Mesenchymal stem cell (in vitro differentiated cells and primary cell): ENCODE results near the gene VTI1B.

Experiments used
- DNase-seq: peaks from one replicate; pipeline ENCODE4 v3.0.0-alpha.2; 2013
- H2AFZ ChIP-seq: one replicate; pipeline ENCODE4 v1.6.1; 2013; ENCODE audit warnings: low read depth, mild to moderate bottlenecking, control low read depth, inconsistent platforms, low read length, moderate library complexity
- H2AK5ac ChIP-seq: 2 replicates; pipeline ENCODE4 v1.6.1; 2013; ENCODE audit warnings: low read length, moderate library complexity, mild to moderate bottlenecking, inconsistent platforms; ENCODE audit not compliant: severe bottlenecking
- H2BK120ac ChIP-seq: one replicate; pipeline ENCODE4 v1.6.1; 2013; ENCODE audit warnings: low read depth, mild to moderate bottlenecking, inconsistent platforms, low read length, moderate library complexity
- H2BK12ac ChIP-seq, 2 experiments: one replicate each; pipeline ENCODE4 v1.6.1; 2013; ENCODE audit warnings: inconsistent platforms in 2 of 2, low read length in 2 of 2, mild to moderate bottlenecking in 2 of 2, moderate library complexity in 2 of 2, control low read depth in 1 of 2
- H2BK15ac ChIP-seq: one replicate; pipeline ENCODE4 v1.6.1; 2013; ENCODE audit warnings: mild to moderate bottlenecking, low read depth, inconsistent platforms; ENCODE audit not compliant: poor library complexity, severe bottlenecking
- H2BK5ac ChIP-seq: 2 replicates; pipeline ENCODE4 v1.6.1; 2013; ENCODE audit warnings: low read depth, mild to moderate bottlenecking, low read length, control low read depth, inconsistent platforms; ENCODE audit not compliant: poor library complexity, severe bottlenecking
- H3K14ac ChIP-seq, 2 experiments: one replicate each; pipeline ENCODE4 v1.6.1; 2013; ENCODE audit warnings: inconsistent platforms in 2 of 2, low read length in 2 of 2, control low read depth in 1 of 2, mild to moderate bottlenecking in 1 of 2, moderate library complexity in 1 of 2
- H3K18ac ChIP-seq, 2 experiments: one replicate each; pipeline ENCODE4 v1.6.1; 2013; ENCODE audit warnings: inconsistent platforms in 2 of 2, low read length in 2 of 2, control low read depth in 1 of 2, low read depth in 1 of 2, mild to moderate bottlenecking in 1 of 2
- H3K23ac ChIP-seq, 2 experiments: one replicate each; pipeline ENCODE4 v1.6.1; 2013; ENCODE audit warnings: inconsistent platforms in 2 of 2, low read length in 2 of 2, mild to moderate bottlenecking in 2 of 2, moderate library complexity in 2 of 2, control low read depth in 1 of 2
- H3K27ac ChIP-seq: 2 replicates; pipeline ENCODE4 v1.5.1; 2013; ENCODE audit warnings: mild to moderate bottlenecking, moderate library complexity, low read length, control low read depth, inconsistent platforms; ENCODE audit not compliant: poor library complexity, severe bottlenecking
- H3K27me3 ChIP-seq, 2 experiments: 2 replicates each; pipeline versions ENCODE4 v1.6.1 to v1.7.0; 2013; ENCODE audit warnings: low read length in 2 of 2, mild to moderate bottlenecking in 2 of 2, moderate library complexity in 2 of 2, control low read depth in 1 of 2, inconsistent platforms in 1 of 2; ENCODE audit not compliant: control insufficient read depth in 1 of 2, insufficient read depth in 1 of 2
- H3K36me3 ChIP-seq, 2 experiments: 2 replicates each; pipeline versions ENCODE4 v1.6.1 to v1.7.0; 2013; ENCODE audit warnings: low read length in 2 of 2, control low read depth in 1 of 2, inconsistent platforms in 1 of 2, low read depth in 1 of 2, mild to moderate bottlenecking in 1 of 2; ENCODE audit not compliant: insufficient read depth in 2 of 2, control insufficient read depth in 1 of 2
- H3K4ac ChIP-seq, 2 experiments: one replicate each; pipeline ENCODE4 v1.6.1; 2013; ENCODE audit warnings: inconsistent platforms in 2 of 2, low read length in 2 of 2, mild to moderate bottlenecking in 2 of 2, moderate library complexity in 2 of 2, control low read depth in 1 of 2, low read depth in 1 of 2
- H3K4me1 ChIP-seq: 2 replicates; pipeline ENCODE4 v1.6.1; 2013; ENCODE audit warnings: low read depth, low read length, control low read depth; ENCODE audit not compliant: control insufficient read depth, insufficient read depth
- H3K4me2 ChIP-seq: 2 replicates; pipeline ENCODE4 v1.6.1; 2013; ENCODE audit warnings: low read length, mild to moderate bottlenecking, inconsistent platforms; ENCODE audit not compliant: poor library complexity, severe bottlenecking
- H3K4me3 ChIP-seq, 2 experiments: 2 replicates each; pipeline versions ENCODE4 v1.5.1 to v1.7.0; 2013; ENCODE audit warnings: low read length in 2 of 2, mild to moderate bottlenecking in 2 of 2, control low read depth in 1 of 2, low read depth in 1 of 2; ENCODE audit not compliant: insufficient read depth in 1 of 2
- H3K79me1 ChIP-seq: replicated peaks from 2 replicates; pipeline ENCODE4 v1.6.1; 2013; ENCODE audit warnings: mild to moderate bottlenecking, control low read depth, low read length, inconsistent platforms; ENCODE audit not compliant: poor library complexity, severe bottlenecking
- H3K9ac ChIP-seq: 2 replicates; pipeline ENCODE4 v1.7.0; 2013; ENCODE audit warnings: mild to moderate bottlenecking, low read length, moderate library complexity
- H3K9me3 ChIP-seq: 2 replicates; pipeline ENCODE4 v1.7.0; 2013; ENCODE audit warnings: mild to moderate bottlenecking, low read length; ENCODE audit not compliant: control insufficient read depth
- H4K8ac ChIP-seq: one replicate; pipeline ENCODE4 v1.6.1; 2013; ENCODE audit warnings: inconsistent platforms, mild to moderate bottlenecking, low read length, moderate library complexity
- H4K91ac ChIP-seq: one replicate; pipeline ENCODE4 v1.6.1; 2013; ENCODE audit warnings: mild to moderate bottlenecking, low read length, inconsistent platforms
- WGBS: methylation state at CpG from one replicate; pipeline ENCODE4 v1.1.7; 2013; ENCODE audit warnings: mixed read lengths; 5-methylcytosine and 5-hydroxymethylcytosine counted together

VTI1B gene

GRCh38 chr14:67622675-67623074, 51.8 kb downstream of the VTI1B start:
- Histone ChIP-seq H3K4me1 (peaks cover 8% of the 10 kb centered on the region), H2BK120ac (no peak overlapping the region), H4K91ac (no peak overlapping the region), H3K14ac (no peak overlapping the region), H3K4me2 (peak overlapping the region; percentile 13), H2BK5ac (no peak overlapping the region), H3K4me3 (peak overlapping the region in 1 of 2 experiments; percentile 48), H2BK12ac (no peak overlapping the region), H2AK5ac (no peak overlapping the region), H4K8ac (no peak overlapping the region), H3K27me3 (no peaks in the 10 kb centered on the region), H3K18ac (no peak overlapping the region), H3K36me3 (no peaks in the 10 kb centered on the region), H3K23ac (no peak overlapping the region), H2BK15ac (no peak overlapping the region), H3K9me3 (no peaks in the 10 kb centered on the region), H3K27ac (peak overlapping the region; percentile 70), H3K4ac (no peak overlapping the region), H3K79me1 (no peaks in the 10 kb centered on the region), H3K9ac (peak overlapping the region; percentile 86), H2AFZ (no peak overlapping the region)
- DNase-seq: peak; percentile 94
- WGBS: 6% methylated on average over 3 of the region's 4 CpGs

GRCh38 chr14:67620217-67620785, 54.1 kb downstream of the VTI1B start:
- no peak overlapping the region for H3K14ac ChIP-seq

GRCh38 chr14:67619446-67620216, 54.8 kb downstream of the VTI1B start, which contains the start of gene ARG2:
ARG2 (plus strand) TSS chr14:67619920; CDS start chr14:67619978, 58 bp downstream.
- no peak within 1 kb of the TSS for H3K14ac ChIP-seq
- no peaks in the 10 kb centered on the region for H3K36me3 ChIP-seq
- peak within 1 kb of the TSS; percentile 39 to 84 for H2BK12ac ChIP-seq
- H3K9ac ChIP-seq: peak within 1 kb of the TSS; percentile 86
- peak within 1 kb of the TSS; percentile 97 for H3K4me2 ChIP-seq
- H3K9me3 ChIP-seq: no peaks in the 10 kb centered on the region
- H2AFZ ChIP-seq: peak within 1 kb of the TSS; percentile 87
- no peak within 1 kb of the TSS for H2BK5ac ChIP-seq
- H3K27ac ChIP-seq: no peak within 1 kb of the TSS
- H3K4me3 ChIP-seq: peak within 1 kb of the TSS; percentile 72 to 85
- H3K79me1 ChIP-seq: no peaks in the 10 kb centered on the region
- H3K4me1 ChIP-seq: peaks cover 8% of the 10 kb centered on the region
- H3K27me3 ChIP-seq: no peaks in the 10 kb centered on the region
- 2% methylated on average over 60 of the region's 62 CpGs for WGBS
- peak within 1 kb of the TSS; percentile 30 for H4K8ac ChIP-seq
- H3K23ac ChIP-seq: peak within 1 kb of the TSS in 1 of 2 experiments; percentile 11
- H3K4ac ChIP-seq: no peak within 1 kb of the TSS
- H2AK5ac ChIP-seq: no peak within 1 kb of the TSS
- no peak within 1 kb of the TSS for H4K91ac ChIP-seq
- H3K18ac ChIP-seq: peak within 1 kb of the TSS in 1 of 2 experiments; percentile 54
- peak; percentile 95 for DNase-seq
- H2BK15ac ChIP-seq: no peak within 1 kb of the TSS
- H2BK120ac ChIP-seq: peak within 1 kb of the TSS; percentile 19

More at GRCh38 chr14:67620217-67620785, 54.1 kb downstream of the VTI1B start:
- H3K79me1 ChIP-seq: no peaks in the 10 kb centered on the region
- no peak overlapping the region for H2BK5ac ChIP-seq
- no peak overlapping the region for H3K27ac ChIP-seq
- peak overlapping the region in 1 of 2 experiments; percentile 11 for H3K23ac ChIP-seq
- no peak overlapping the region for H2BK15ac ChIP-seq
- H3K27me3 ChIP-seq: no peaks in the 10 kb centered on the region
- H3K36me3 ChIP-seq: no peaks in the 10 kb centered on the region
- H4K91ac ChIP-seq: no peak overlapping the region
- H3K4me1 ChIP-seq: peaks cover 8% of the 10 kb centered on the region
- H2BK120ac ChIP-seq: no peak overlapping the region
- peak; percentile 23 for DNase-seq
- H2BK12ac ChIP-seq: peak overlapping the region in 1 of 2 experiments; percentile 84
- peak overlapping the region; percentile 97 for H3K4me2 ChIP-seq
- peak overlapping the region; percentile 87 for H2AFZ ChIP-seq
- H2AK5ac ChIP-seq: no peak overlapping the region
- 4% methylated on average over 19 of the region's 19 CpGs for WGBS
- no peaks in the 10 kb centered on the region for H3K9me3 ChIP-seq
- H3K18ac ChIP-seq: peak overlapping the region in 1 of 2 experiments; percentile 54
- peak overlapping the region; percentile 86 for H3K9ac ChIP-seq
- peak overlapping the region; percentile 72 to 85 for H3K4me3 ChIP-seq
- no peak overlapping the region for H4K8ac ChIP-seq
- no peak overlapping the region for H3K4ac ChIP-seq

GRCh38 chr14:67618617-67619063, 55.8 kb downstream of the VTI1B start:
- H2AFZ ChIP-seq: no peak overlapping the region
- no peak overlapping the region for H2AK5ac ChIP-seq
- H3K79me1 ChIP-seq: no peaks in the 10 kb centered on the region
- H3K27ac ChIP-seq: no peak overlapping the region
- H2BK15ac ChIP-seq: no peak overlapping the region
- H4K91ac ChIP-seq: no peak overlapping the region
- no peak overlapping the region for H2BK120ac ChIP-seq
- H3K4me3 ChIP-seq: no peak overlapping the region
- H3K36me3 ChIP-seq: no peaks in the 10 kb centered on the region
- no peak overlapping the region for H3K18ac ChIP-seq
- H3K4ac ChIP-seq: no peak overlapping the region
- no peak overlapping the region for H3K14ac ChIP-seq
- H3K4me1 ChIP-seq: peaks cover 8% of the 10 kb centered on the region
- H3K4me2 ChIP-seq: no peak overlapping the region
- no peak overlapping the region for H2BK12ac ChIP-seq
- peak; percentile 92 for DNase-seq
- H2BK5ac ChIP-seq: no peak overlapping the region
- H3K9ac ChIP-seq: peak overlapping the region; percentile 86
- H4K8ac ChIP-seq: no peak overlapping the region
- no peak overlapping the region for H3K23ac ChIP-seq
- H3K9me3 ChIP-seq: no peaks in the 10 kb centered on the region
- peaks cover 0 to 9% of the 10 kb centered on the region in 2 experiments for H3K27me3 ChIP-seq
